Endothelial cell of umbilical vein (primary cell): ENCODE measurements around the gene LY9. TPM values are rescaled to one million over a fixed set of nuclear protein-coding genes. Genes with fewer than 3 reads are reported as not detected.

ENCODE experiments used
- BruUV-seq: library from RNA; stranded (reverse); fragments of 400-500 nt; replicated peaks from 2 replicates; lab custom pipeline; 2021; lab: Mats Ljungman, UMichigan
- CTCF ChIA-PET: fragments of 300-600, 350-600 bp; sonication (Branson Sonifier 250); formaldehyde crosslinking; loops from one replicate; lab custom pipeline; 2021; ENCODE audit warnings: antibody characterized with exemption, inconsistent platforms; lab: Charles Lee
- POLR2A ChIA-PET: fragments of 300-600, 350-600 bp; sonication (Branson Sonifier 250); formaldehyde crosslinking; loops from one replicate; lab custom pipeline; 2021; ENCODE audit warnings: antibody characterized with exemption, inconsistent platforms; lab: Charles Lee
- DNase-seq: peaks from one replicate; pipeline ENCODE4 v3.0.0-alpha.2; 2011; ENCODE audit warnings: low read depth, low spot score
- FAIRE-seq: peaks from 2 replicates; lab custom pipeline; 2011; peaks lifted over from hg19 to GRCh38; lab: Jason Lieb, UNC
- H2AFZ ChIP-seq: 2 replicates; pipeline ENCODE4 v1.6.0; 2012; ENCODE audit warnings: low read depth, low read length, control low read depth, inconsistent platforms
- H3K27ac ChIP-seq: 2 replicates; pipeline ENCODE4 v1.5.1; 2011; ENCODE audit warnings: low read depth, mild to moderate bottlenecking, control low read depth, low read length, moderate library complexity; ENCODE audit not compliant: insufficient read depth
- H3K27me3 ChIP-seq, 2 experiments: 2 replicates each; pipeline versions ENCODE4 v1.6.0 to v1.6.1; 2011; ENCODE audit warnings: low read length in 2 of 2, mixed read lengths in 1 of 2; ENCODE audit not compliant: control insufficient read depth in 2 of 2, insufficient read depth in 2 of 2
- H3K36me3 ChIP-seq, 2 experiments: 2 replicates in 1 of 2; 3 replicates in 1 of 2; pipeline ENCODE4 v1.5.1; 2011; ENCODE audit warnings: low read length in 2 of 2, mild to moderate bottlenecking in 1 of 2, moderate library complexity in 1 of 2; ENCODE audit not compliant: control insufficient read depth in 2 of 2, insufficient read depth in 2 of 2; ENCODE audit errors: extremely low read depth in 1 of 2
- H3K4me1 ChIP-seq: 3 replicates; pipeline ENCODE4 v1.5.1; 2011; ENCODE audit warnings: mild to moderate bottlenecking, low read length; ENCODE audit not compliant: control insufficient read depth, insufficient read depth; ENCODE audit errors: extremely low read depth
- H3K4me2 ChIP-seq: 2 replicates; pipeline ENCODE4 v1.6.1; 2011; ENCODE audit warnings: low read length, control low read depth, mixed read lengths; ENCODE audit not compliant: insufficient read depth
- H3K4me3 ChIP-seq, 3 experiments: fragments of 200-600 bp in 1 of 3; sonication (generic), shearing (Covaris generic) in 1 of 3; replicated peaks in 1 of 3; 2 replicates each; pipeline ENCODE4 v1.5.1; 2011 to 2016; ENCODE audit warnings: control low read depth in 3 of 3, low read length in 3 of 3, mild to moderate bottlenecking in 2 of 3, inconsistent platforms in 1 of 3, low read depth in 1 of 3, moderate library complexity in 1 of 3; ENCODE audit not compliant: insufficient read depth in 1 of 3
- H3K79me2 ChIP-seq: 2 replicates; pipeline ENCODE4 v1.6.0; 2012; ENCODE audit warnings: low read length, inconsistent platforms; ENCODE audit not compliant: control insufficient read depth, insufficient read depth
- H3K9ac ChIP-seq: replicated peaks from 2 replicates; pipeline ENCODE3; 2011; ENCODE audit warnings: low read length, control low read depth; ENCODE audit not compliant: insufficient read depth; ENCODE audit errors: extremely low read depth
- H3K9me1 ChIP-seq: replicated peaks from 3 replicates; pipeline ENCODE4 v1.6.0; 2011; ENCODE audit warnings: mild to moderate bottlenecking, low read length; ENCODE audit not compliant: control insufficient read depth, insufficient read depth; ENCODE audit errors: extremely low read depth
- H3K9me3 ChIP-seq: replicated peaks from 2 replicates; pipeline ENCODE4 v1.5.1; 2012; ENCODE audit warnings: low read length, inconsistent platforms; ENCODE audit not compliant: control insufficient read depth, insufficient read depth
- H4K20me1 ChIP-seq: replicated peaks from 2 replicates; pipeline ENCODE3; 2011; ENCODE audit warnings: mild to moderate bottlenecking, low read length; ENCODE audit not compliant: control insufficient read depth, insufficient read depth; ENCODE audit errors: extremely low read depth
- EZH2 ChIP-seq: IDR thresholded peaks from 2 replicates; pipeline ENCODE4 v1.6.1; 2012; ENCODE audit warnings: borderline replicate concordance, low read depth, mild to moderate bottlenecking, moderate library complexity, low read length, inconsistent platforms; ENCODE audit not compliant: severe bottlenecking
- FOS ChIP-seq: IDR thresholded peaks from 2 replicates; pipeline ENCODE4 v1.6.1; 2011; ENCODE audit warnings: mild to moderate bottlenecking, low read length, moderate library complexity, borderline replicate concordance; ENCODE audit not compliant: insufficient read depth
- GATA2 ChIP-seq: IDR thresholded peaks from 2 replicates; pipeline ENCODE4 v1.7.0; 2011; ENCODE audit warnings: low read depth, mild to moderate bottlenecking, moderate library complexity, mixed read lengths, low read length; ENCODE audit not compliant: insufficient read length, insufficient read depth
- JUN ChIP-seq: IDR thresholded peaks from 2 replicates; pipeline ENCODE4 v1.6.1; 2011; ENCODE audit warnings: borderline replicate concordance, low read depth; ENCODE audit not compliant: insufficient read length, insufficient read depth
- MYC ChIP-seq: IDR thresholded peaks from one replicate; pipeline ENCODE4 v1.6.1; 2011; ENCODE audit warnings: mild to moderate bottlenecking, low read depth, low read length
- POLR2A ChIP-seq: IDR thresholded peaks from 2 replicates; pipeline ENCODE4 v1.6.1; 2012; ENCODE audit warnings: low read depth, mild to moderate bottlenecking, control low read depth, low read length
- POLR2AphosphoS5 ChIP-seq: IDR thresholded peaks from 2 replicates; pipeline ENCODE4 v1.6.1; 2012; ENCODE audit warnings: low read depth, mild to moderate bottlenecking, control low read depth, low read length, moderate library complexity; ENCODE audit not compliant: insufficient read depth
- dilution Hi-C: fragments of 300-500 bp; cut with MboI; formaldehyde crosslinking; loops from one replicate; pipeline ENCODE4 v1.15.0; 2019; ENCODE audit warnings: low sequenced_read_pairs; ENCODE audit not compliant: extremely low pct_ligation_motif_present
- intact Hi-C: fragments of 100-400 bp; cut with micrococcal nuclease; formaldehyde crosslinking; loops from one replicate; pipeline ENCODE4 v1.10.0; 2022
- polyA plus RNA-seq, 4 experiments: library from polyadenylated mRNA; depleted of rRNA in 3 of 4; stranded (reverse) in 3 of 4; unstranded in 1 of 4; fragments of >200 nt; gene quantifications; 2 replicates each; pipeline versions ENCODE4 v1.2.1 to v1.2.3, GENCODE V29; 2011 to 2012; ENCODE audit warnings: missing spikeins in 1 of 4
- total RNA-seq: library from RNA; stranded (reverse); gene quantifications from 2 replicates; pipeline ENCODE4 v1.2.3, GENCODE V29; 2021
- TF ChIP-seq, protein P1 (sequence below), 2 donors: IDR thresholded peaks; 1 replicate in 1 of 2; 2 replicates in 1 of 2; pipeline ENCODE4 v1.5.1; 2011; ENCODE audit warnings: low read length in 2 of 2, mild to moderate bottlenecking in 2 of 2, moderate library complexity in 2 of 2, control low read depth in 1 of 2, inconsistent platforms in 1 of 2, low read depth in 1 of 2; ENCODE audit not compliant: insufficient read depth in 1 of 2; ENCODE audit errors: extremely low read depth in 1 of 2
- TF ChIP-seq, protein P2 (sequence below): IDR thresholded peaks from 2 replicates; pipeline ENCODE4 v1.6.1; 2011; ENCODE audit not compliant: insufficient read depth, insufficient read length

The LY9 gene
- total and polyA plus RNA-seq, 2 donors (not counting 3 experiments of a cell fraction or from before 2014, with no cell fraction given), result not detected

DNA sequence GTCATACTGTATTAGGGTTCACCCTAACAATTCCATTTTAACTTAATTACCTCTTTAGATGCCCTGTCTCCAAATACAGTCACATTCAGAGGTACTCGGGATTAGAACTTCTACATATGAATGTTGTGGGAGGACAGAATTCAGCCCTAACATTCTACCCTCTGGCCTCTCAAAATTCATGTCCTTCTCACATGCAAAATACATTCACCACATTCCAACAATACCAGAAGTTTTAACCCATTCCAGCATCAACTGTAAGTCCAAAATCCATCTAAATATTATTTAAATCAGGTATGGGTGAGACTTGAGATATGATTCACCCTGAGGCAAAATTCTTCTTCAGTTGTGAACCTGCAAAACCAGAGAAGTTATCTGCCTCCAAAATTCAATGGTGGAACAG is 14.5 kb downstream of the LY9 start:
- no peak overlapping the region for H3K27ac ChIP-seq
- TF ChIP-seq EZH2, result no peak
- TF ChIP-seq GATA2, result no peak
- TF ChIP-seq MYC, result no peak
- TF ChIP-seq POLR2AphosphoS5, result no peak
- no peak for TF ChIP-seq JUN
- TF ChIP-seq, protein P1, sequence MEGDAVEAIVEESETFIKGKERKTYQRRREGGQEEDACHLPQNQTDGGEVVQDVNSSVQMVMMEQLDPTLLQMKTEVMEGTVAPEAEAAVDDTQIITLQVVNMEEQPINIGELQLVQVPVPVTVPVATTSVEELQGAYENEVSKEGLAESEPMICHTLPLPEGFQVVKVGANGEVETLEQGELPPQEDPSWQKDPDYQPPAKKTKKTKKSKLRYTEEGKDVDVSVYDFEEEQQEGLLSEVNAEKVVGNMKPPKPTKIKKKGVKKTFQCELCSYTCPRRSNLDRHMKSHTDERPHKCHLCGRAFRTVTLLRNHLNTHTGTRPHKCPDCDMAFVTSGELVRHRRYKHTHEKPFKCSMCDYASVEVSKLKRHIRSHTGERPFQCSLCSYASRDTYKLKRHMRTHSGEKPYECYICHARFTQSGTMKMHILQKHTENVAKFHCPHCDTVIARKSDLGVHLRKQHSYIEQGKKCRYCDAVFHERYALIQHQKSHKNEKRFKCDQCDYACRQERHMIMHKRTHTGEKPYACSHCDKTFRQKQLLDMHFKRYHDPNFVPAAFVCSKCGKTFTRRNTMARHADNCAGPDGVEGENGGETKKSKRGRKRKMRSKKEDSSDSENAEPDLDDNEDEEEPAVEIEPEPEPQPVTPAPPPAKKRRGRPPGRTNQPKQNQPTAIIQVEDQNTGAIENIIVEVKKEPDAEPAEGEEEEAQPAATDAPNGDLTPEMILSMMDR (IDR thresholded peaks at IDR 0.05; ENCODE audit: extremely low read depth in 1 of 2, insufficient read depth in 1 of 2, low read depth in 1 of 2, low read length in 2 of 2), result no peak
- TF ChIP-seq POLR2A, result no peak
- no peak for TF ChIP-seq FOS
- TF ChIP-seq, protein P2, sequence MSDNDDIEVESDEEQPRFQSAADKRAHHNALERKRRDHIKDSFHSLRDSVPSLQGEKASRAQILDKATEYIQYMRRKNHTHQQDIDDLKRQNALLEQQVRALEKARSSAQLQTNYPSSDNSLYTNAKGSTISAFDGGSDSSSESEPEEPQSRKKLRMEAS, result no peak
- H3K4me2 ChIP-seq, result no peak overlapping the region
- ChIA-PET POLR2A (no interaction called here), CTCF (no interaction called here)
- BruUV-seq, result no TSS peak
- no peak overlapping the region for H3K9ac ChIP-seq
- no peaks in the 10 kb centered on the region for H3K9me3 ChIP-seq
- H3K27me3 ChIP-seq, result peaks cover 0 to 4% of the 10 kb centered on the region in 2 experiments
- H3K9me1 ChIP-seq, result no peaks in the 10 kb centered on the region
- no peaks in the 10 kb centered on the region for H3K79me2 ChIP-seq
- H4K20me1 ChIP-seq, result no peaks in the 10 kb centered on the region
- H2AFZ ChIP-seq, result no peak overlapping the region
- FAIRE-seq (no peak), DNase-seq (no peak)
- intact Hi-C loops, result no loop called here
- dilution Hi-C loops, result no loop called here
- no peaks in the 10 kb centered on the region for H3K4me1 ChIP-seq
- H3K36me3 ChIP-seq, result no peaks in the 10 kb centered on the region
- H3K4me3 ChIP-seq, result no peak overlapping the region
